HG02678 (cell line): Measurements from ENCODE around the gene SPAG5.

Experiments
- ATAC-seq: cut with Tn5 transposase; IDR thresholded peaks from one replicate; pipeline ENCODE4 v1.9.1; 2021; ENCODE audit warnings: mild to moderate bottlenecking, moderate library complexity; ENCODE audit not compliant: unreplicated experiment

The SPAG5 gene

GRCh38 chr17:28598799-28599310 lies at the start of gene SPAG5:
TSS of gene SPAG5 (minus strand) at chr17:28599025. CDS start at chr17:28598946, 79 bp downstream.
- peak; percentile 86 for ATAC-seq

- ATAC-seq = no peak
Observed at GRCh38 chr17:28646039-28646754, 47.4 kb upstream of the SPAG5 start.

GRCh38 chr17:28645576-28645939 lies 46.7 kb upstream of the SPAG5 start:
- no peak for ATAC-seq

- ATAC-seq = peak; percentile 93
Observed at GRCh38 chr17:28644787-28645575, 46.2 kb upstream of the SPAG5 start, which contains the start of gene BLTP2. TSS of gene BLTP2 (minus strand) at chr17:28645158. CDS start at chr17:28645056, 102 bp downstream.

DNA sequence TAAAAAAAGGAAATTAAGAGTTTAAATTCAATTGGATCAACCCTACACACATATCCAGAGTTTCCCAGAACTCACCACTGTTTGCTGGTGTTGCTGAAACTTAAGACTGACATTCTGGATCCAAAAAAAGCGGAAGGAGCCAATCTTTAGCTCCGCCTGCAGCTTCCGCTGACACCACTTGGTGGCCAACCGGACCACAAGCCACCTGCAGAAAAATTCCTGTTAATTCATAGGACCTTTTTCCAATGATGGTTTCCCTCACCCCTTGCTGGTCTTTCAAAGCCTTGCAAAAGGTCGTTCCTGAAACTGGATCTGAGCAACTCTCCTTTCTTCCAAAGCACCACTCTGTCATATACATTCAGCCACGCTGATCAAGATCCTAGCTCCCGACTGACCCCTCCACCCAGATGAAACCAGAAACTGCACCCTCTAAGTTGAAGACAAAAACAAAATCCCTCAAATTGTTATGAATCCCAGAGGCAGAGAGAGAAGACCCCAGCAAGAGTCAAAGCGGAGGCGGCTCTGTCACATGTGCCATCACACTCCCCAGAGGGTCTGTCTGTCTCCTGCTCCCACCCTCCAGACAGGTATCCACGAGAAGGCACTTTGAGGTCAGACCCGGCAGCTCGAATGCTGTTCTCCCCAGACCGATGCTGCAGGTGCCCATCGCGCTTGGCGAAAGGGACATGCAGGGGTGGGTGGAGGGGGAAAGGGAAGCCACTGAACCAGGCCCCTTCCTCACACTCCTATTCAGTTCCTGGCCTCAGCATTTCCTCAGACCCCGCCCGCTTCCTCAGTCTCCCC lies 45.4 kb upstream of the SPAG5 start:
- ATAC-seq = peak; percentile 7

GRCh38 chr17:28641579-28641978 lies 42.8 kb upstream of the SPAG5 start:
- ATAC-seq = no peak

DNA sequence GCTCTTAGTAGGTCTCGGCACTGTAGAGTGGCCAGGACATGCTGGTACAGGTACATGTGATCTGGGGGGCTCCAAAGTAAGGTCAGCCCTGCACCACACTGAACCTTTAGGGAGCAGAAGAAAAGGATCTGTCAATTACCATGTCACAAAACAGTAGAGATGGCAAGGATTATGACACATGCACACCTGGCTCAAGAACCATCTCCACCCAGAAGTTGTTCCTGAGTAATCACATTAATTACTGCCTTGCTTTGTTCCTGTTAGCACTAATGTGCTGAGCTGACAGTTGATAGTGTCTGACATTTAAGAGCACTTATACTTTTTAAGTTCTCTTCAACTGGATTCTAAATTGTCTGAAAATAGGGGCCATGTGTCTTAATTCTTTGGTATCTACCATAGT lies 36.7 kb upstream of the SPAG5 start:
- no peak for ATAC-seq

DNA sequence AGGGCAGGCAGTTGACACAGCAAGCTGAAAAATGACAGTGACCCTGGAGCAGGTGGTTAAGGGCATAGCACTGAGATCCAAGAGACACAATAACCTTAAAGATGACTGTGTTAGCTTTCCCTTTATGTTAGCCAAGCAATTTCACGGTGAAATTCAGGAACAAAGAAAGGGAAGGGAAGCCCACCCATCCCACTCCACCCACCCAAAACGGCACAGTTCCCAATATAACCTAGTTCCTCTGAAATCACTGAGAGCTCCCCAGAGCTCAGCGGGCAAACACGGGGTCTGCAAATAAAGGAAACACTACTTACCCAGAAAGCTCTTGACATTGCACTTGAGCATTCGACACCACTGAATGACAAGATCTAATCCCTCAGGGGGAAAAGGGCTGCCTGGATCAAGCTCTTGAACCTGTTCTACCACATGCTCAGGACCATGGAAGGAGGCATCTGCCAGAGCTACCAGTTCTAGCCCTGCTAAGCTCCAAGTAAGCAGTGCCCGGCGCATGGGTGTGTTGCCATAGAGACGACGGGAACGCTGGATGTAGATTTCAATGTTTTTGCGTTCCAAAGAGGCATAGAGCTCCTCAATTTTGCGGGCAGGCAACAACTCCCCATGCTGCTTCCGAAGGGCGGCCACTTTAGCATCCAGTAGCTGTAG lies 35.5 kb upstream of the SPAG5 start:
- ATAC-seq = no peak

DNA sequence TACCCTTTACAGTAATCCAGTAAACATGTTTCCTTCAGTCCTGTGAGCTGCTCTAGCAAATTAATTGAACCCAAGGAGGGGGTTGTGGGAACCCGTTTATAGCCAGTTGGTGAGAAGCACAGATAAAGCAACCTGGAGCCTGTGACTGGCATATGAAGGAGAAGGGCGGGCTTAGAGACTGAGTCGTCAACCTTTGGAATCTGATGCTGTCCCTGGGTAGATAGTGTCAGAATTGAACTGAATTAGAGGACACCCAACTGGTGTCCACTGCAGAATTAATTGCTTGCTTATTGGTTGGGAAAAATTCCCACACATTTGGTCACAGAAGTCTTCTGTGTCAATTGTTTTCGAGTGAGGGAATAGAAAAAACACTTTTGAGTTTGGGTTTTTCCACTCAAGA lies 28.0 kb upstream of the SPAG5 start:
- no peak for ATAC-seq

DNA sequence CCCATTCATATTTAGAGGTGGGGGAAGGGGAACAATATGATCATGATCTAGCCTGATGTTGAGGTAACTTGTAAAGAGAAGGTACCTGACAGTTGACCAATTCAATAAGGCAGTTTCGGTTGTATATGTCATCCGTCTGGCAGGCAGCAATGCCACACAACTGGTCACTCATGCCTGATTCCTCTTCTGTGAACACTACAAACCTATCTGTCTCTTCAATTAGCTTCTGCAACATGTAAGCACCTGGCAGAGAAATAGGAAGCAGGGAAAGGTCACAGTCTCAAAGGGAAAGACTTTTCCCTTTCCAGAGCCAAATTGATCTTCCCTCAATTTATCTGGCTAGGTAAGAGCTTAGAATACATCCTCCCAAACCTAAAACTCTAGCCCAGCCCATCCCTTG lies 25.3 kb upstream of the SPAG5 start:
- ATAC-seq = no peak

DNA sequence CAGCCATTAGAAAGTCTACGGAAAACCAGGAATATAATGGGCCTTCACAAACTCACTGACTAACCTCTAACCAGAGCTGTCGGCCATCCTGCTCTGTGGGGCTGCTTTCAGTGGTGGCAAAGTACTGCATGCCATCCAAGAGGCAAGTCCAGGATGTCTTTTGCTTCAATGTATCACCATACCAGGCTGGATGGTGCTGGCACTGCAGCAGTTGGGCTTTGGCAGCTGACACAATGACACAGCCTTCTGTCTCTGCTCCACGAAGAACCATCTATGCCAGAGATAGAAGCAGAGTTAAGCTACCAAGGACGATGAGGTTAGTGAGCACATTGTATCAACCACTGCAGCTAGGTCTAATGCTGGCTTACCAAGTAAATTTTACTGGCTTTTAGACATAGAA lies 24.9 kb upstream of the SPAG5 start:
- no peak for ATAC-seq

DNA sequence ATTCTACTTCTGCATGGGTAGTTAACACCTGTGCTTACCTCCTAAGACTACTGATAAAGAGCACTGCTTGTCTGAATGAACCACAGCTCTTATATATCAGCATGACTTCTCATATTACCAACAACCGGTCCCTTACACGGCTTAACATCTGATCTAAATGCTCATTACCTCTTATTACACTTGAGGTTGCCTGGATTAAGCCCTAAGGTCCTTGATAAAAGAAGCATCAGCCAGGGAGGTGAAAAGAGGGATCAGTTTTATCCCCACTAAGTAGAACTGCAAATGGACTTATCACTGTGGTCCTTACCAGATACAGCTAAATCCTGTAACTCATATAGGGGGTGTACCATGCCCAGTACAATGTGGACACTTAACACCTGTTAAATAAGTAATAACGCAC lies 23.4 kb upstream of the SPAG5 start:
- ATAC-seq = no peak

DNA sequence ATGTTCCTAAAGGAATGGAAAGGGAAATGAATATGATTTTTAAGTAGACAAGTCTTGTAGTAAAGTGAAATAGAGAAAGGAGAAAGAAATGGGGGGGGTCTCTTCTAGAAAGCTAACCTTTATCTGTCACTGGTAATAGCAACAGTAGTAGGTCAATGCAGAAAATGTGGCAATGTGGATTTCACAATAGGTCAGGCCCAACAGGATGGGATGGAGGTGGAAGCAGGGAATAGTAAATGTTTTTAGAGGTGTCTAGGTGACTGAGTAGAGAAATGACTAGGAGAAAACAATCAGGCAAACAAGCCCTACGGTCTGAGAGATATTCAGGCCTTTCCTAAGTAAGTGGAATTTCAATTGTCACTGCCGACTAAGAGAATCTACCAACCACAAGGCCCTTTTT lies 21.2 kb upstream of the SPAG5 start:
- ATAC-seq = no peak

- ATAC-seq = no peak
Observed at GRCh38 chr17:28618464-28618863, 19.6 kb upstream of the SPAG5 start.

DNA sequence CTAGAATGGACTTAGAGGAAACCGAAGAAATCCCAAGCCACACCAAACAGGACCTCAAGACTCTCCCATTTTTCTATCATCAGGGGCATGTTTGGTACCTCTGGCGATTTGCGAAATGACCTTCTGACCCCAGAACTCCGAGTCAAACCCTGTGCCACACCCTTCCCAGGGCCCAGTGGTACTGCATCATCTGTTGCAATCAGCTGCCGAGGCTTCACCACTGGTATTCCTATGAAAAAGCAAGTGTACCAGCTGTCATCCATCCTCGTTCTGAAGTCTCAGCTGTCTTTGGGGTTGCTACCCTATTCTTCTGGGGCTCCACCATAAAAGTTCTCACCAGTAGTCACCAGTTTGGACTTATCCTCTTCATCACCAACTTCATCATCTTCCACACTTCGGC lies 17.5 kb upstream of the SPAG5 start:
- no peak for ATAC-seq

GRCh38 chr17:28615260-28615940 lies 16.6 kb upstream of the SPAG5 start:
- no peak for ATAC-seq

DNA sequence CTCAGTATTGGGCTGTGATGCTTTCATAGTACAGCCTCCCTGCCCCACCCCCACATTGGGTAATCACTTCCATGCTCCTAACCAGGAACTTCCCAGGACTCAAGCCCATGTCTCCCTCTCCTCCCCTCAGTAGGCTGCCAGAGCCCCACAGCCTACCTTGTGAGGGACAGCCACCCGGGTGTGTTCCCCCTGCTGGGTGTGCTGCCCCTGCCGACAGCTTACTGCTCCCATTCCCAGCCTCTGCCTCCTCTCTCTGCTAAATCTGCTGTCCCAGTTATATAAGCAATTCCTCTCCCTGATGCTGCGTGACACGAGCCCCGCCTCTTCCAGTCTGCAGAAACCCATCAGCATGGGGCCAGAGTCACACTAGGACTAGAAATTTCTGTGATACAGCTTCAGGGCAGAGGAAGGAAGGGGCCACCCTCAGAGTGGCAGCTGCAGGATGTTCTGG lies 15.1 kb upstream of the SPAG5 start, which contains the start of gene RSKR:
Gene RSKR, minus strand, starts transcription at position 255 of the 451 bp plus-strand sequence. Its CDS starts 24 bp downstream, at position 231.
- ATAC-seq = no peak

DNA sequence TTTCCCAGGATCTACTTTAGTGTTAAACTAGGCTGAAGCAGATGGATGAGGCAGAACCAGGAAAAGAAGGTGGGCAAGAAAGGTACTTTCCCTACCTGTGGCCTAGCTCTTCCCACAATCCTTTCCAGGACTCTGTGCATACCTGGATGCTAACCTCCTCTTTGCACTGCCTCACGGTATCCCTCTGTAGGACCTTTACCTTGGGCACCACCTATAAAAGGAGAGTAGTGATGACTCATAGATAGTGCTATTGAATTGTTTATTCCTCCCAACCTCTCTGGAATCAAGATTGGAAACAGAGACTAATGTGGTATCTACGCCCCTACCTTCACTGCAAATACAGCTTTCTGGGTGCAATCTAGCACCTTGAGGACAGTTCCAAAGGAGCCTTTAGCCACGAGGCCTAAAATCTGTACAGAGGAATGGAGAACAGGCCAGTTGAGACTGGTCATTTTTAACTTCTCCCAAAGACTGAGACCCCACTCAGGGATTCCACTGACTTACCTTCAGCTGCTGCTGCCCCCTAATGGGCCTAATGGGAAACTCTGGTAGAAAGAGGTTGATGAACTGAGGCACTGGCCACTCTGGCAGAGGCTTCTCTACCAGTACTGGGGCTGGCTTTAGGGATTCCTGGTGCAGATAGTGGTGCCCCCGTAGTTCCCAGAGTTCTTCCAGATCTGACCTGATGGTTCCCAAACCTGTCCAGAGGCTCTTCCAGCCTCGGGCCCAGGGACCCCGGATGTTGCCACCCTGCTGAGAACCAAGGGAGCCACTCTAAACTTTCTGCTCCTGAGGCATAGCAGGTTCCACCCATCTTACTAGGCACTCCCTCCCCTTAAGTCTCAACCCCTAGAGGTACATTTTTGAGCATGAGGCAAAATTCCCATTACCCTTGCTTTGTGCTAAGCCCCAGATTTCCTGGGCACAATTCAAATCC lies 14.4 kb upstream of the SPAG5 start:
- ATAC-seq = no peak

DNA sequence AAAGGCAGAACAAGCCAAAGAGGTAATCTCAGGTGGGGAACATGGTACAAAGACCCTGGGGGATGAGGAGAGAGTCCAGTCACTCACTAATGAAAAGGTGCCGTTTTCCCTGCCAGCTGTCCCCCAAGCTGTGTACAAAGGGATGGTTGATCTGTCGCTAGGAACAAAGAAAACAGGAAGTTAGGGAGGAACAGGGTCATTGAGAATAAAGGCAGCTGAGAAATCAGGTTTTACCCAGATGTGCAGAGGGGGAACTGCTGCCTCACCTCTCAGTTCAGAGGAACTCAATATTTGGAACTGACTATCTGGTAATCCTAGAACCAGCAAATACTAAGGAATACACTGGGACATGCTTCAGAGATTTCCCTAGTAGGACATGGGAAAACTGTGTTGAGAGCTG lies 13.7 kb upstream of the SPAG5 start:
- no peak for ATAC-seq
